Dermis microvascular lymphatic vessel endothelial cell (primary cell): ENCODE results near the gene PDIA3. TPM values are rescaled to one million over a fixed set of nuclear protein-coding genes. Genes with fewer than 3 reads are reported as not detected.
"Not testable (repeated sequence)": the region's sequence is repeated elsewhere in the genome, so short reads cannot be mapped to it uniquely, and the experiment has no call there.

Source experiments
- DNase-seq, 2 donors: peaks; one replicate each; pipeline versions ENCODE4 v3.0.0 to v3.0.0-alpha.2; 2010; ENCODE audit warnings: low read depth in 2 of 2
- total RNA-seq: library from RNA; depleted of rRNA; stranded (reverse); fragments of >200 nt; gene quantifications from 2 replicates; pipeline ENCODE4 v1.2.1, GENCODE V29; 2014

PDIA3 gene
- total RNA-seq: 114 and 146 TPM in 2 replicates

DNA sequence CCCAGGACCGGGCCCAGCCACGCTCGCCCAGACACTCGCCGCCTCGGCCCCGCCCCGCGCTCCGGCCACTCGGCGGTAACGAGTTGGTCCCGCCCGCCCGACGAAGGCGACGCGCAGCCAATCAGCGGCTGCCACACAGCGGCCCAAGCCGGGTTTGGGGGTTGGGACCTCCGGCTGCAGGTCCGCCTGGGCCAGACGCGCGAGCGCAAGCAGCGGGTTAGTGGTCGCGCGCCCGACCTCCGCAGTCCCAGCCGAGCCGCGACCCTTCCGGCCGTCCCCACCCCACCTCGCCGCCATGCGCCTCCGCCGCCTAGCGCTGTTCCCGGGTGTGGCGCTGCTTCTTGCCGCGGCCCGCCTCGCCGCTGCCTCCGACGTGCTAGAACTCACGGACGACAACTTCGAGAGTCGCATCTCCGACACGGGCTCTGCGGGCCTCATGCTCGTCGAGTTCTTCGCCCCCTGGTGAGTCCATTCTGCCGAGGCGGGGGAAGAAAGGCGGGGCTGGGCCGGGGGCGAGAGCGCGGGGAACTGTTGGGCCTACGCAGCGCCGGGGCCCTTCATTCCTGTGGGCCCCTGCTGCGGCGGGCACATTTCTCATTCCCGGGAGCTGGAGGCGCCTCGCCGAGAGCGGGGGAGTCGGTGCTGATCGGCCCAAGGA lies at the start of gene PDIA3:
TSS of gene PDIA3 (plus strand) at position 194 of the 658 bp plus-strand sequence. CDS start at position 296, 102 bp downstream.
- peak; percentile 78 to 96 for DNase-seq

DNA sequence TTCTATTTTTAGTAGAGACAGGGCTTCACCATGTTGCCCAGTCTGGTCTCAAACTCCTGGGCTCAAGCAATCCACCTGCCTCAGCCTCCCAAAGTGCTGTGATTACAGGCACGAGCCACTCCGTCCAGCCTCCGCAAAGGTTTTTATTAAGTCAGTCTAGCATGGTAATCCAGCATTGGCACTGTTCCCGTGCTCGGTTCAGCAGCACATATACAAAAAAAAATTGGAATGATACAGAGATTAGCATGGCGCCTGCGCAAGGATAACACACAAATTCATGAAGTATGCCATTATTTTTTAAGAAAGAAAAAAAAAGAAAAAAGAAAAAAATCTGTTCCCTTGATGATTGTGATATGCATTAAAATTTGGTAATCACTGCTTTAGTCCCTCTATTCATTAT lies 44.1 kb upstream of the PDIA3 start:
- DNase-seq: no peak

GRCh38 chr15:43702701-43703424 lies 43.4 kb upstream of the PDIA3 start:
- no peak for DNase-seq

DNA sequence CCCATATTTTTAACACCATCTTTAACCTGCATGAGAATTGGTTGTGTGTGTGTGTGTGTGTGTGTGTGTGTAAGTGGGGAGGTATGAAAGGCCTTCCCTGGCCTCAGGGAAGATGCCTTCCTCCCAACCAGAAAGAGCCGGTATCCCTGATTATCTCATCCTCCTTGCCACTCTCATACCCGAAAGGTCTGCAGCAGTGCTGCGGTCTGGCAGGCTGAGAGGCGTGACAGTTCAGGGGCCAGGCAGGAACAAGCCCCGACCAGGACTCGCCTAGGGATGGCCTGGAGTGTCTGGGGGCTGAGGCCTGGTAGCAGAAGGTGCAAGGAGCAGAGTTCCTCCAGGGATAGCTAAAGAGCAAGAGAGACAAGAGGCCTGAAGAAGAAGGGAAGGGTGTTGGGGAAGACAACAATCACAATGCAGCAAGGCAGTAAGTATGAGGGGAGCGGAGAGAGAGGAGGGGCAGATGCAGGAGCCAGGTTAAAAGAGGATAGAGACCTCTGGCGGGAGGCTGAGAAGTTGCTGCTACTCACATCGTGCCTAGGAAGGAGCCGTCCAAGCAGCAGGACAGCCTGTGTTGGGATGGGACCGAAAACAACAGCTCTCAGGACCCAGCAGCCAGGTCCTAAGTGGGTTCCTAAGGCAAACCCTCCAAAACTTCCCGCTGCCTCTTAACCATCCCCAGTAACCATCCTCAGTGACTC lies 35.7 kb upstream of the PDIA3 start:
- DNase-seq: not testable (repeated sequence)

DNA sequence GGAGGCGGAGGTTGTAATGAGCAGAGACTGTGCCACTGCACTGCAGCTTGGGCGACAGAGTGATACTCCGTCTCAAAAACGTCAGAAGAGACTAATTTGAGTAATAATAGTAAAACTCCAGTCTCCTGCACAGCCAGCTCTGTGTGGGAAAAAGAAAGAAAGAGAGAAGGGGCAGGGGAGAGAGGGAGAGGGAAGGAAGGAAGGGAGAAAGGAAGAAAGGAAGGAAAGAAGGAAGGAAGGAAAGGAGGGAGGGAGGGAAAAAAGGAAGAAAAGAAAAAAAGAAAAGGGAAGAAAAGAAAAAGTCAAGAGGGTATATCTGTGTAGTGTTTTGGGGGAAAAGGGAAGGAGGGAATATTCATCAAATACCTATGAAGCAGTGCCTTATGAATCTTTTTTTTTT lies 23.1 kb upstream of the PDIA3 start:
- DNase-seq: no peak

- not testable (repeated sequence) for DNase-seq
These were observed 19.9 kb upstream of the PDIA3 start for GRCh38 chr15:43726306-43726705.

- DNase-seq: not testable (repeated sequence)
These were observed 18.0 kb upstream of the PDIA3 start for GRCh38 chr15:43728053-43728725.

- DNase-seq: no peak
These were observed 10.8 kb upstream of the PDIA3 start for GRCh38 chr15:43735416-43735815.

GRCh38 chr15:43746903-43747309 lies 668 bp downstream of the PDIA3 start:
- peak in 1 of 2 donors; percentile 60 for DNase-seq

DNA sequence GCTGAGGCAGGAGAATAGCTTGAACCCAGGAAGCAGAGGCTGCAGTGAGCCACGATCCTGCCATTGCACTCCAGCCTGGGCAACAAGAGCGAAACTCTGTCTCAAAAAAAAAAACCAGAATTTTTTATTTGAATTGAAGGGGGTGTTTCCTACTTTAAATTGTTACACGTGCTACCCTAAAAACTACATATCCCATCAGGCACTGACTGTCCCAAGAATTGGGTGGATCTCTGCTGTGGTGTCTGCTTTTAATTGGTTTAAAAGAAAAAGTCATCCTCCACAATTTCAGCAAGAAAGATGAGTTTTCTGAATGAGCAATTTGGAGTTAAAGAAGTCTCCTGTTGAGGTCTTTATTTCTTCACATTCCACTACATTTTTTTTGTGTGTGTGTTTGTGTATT lies 2.1 kb downstream of the PDIA3 start:
- peak in 1 of 2 donors; percentile 15 for DNase-seq

DNA sequence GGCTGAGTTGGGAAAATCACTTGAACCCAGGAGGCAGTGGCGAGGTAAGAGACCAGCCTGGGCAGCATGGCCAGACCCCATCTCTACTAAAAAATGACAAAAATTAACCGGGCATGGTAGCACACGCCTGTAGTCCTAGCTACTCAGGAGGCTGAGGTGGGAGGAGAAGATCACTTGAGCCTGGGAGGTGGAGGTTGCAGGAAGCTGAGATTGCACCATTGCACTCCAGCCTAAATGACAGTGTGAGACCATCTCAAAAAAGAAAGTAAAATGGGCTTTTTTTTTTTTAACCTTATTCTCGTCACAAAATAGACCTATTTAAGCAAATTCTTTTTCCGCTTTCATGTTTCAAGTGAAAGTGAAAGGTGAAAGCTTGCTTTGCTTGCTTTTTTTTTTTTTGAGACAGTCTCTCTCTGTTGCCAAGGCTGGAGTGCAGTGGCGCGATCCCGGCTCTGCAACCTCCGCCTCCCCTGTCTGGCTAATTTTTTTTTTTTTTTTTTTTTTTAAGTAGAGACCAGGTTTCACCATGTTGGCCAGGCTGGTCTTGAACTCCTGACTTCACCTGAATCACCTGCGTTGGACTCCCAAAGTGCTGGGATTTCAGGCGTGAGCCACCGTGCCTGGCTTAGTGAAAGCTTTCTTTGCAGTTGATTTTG lies 3.6 kb downstream of the PDIA3 start:
- DNase-seq: peak in 1 of 2 donors; percentile 29

DNA sequence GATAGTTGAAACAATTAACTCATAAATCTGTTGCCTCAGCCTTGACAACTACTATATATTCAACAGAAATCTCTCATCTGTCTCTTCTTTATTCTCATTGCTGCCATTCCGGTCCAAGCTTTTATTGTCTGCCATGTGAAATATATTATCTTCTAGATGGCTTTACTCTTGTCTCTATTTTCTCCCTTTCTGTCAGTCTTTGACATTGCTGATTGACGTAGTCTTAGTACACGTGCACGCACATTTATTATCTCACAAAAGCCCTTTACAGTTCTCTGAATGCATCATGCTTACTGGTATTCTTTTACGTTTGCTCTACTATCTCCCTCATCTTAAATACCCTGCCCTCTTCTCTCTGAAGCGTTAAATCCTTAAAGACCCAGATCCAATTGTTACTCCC lies 5.6 kb downstream of the PDIA3 start:
- no peak for DNase-seq

DNA sequence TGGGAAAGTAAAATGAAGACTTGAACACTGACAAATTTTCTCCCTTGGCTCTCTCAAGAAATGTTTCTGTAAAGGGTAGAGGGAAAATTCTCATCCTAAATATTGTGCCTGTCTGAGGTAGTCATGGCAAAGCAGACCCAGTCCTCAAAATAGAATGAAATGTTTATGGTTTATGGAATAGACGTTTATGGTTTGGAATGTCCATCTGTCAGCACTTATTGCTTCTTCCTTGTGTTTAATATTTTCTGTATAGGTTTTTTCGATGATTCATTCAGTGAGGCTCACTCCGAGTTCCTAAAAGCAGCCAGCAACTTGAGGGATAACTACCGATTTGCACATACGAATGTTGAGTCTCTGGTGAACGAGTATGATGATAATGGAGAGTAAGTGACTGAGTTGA lies 16.6 kb downstream of the PDIA3 start:
- no peak for DNase-seq

- no peak for DNase-seq
These were observed 17.7 kb downstream of the PDIA3 start for GRCh38 chr15:43763819-43764446.

DNA sequence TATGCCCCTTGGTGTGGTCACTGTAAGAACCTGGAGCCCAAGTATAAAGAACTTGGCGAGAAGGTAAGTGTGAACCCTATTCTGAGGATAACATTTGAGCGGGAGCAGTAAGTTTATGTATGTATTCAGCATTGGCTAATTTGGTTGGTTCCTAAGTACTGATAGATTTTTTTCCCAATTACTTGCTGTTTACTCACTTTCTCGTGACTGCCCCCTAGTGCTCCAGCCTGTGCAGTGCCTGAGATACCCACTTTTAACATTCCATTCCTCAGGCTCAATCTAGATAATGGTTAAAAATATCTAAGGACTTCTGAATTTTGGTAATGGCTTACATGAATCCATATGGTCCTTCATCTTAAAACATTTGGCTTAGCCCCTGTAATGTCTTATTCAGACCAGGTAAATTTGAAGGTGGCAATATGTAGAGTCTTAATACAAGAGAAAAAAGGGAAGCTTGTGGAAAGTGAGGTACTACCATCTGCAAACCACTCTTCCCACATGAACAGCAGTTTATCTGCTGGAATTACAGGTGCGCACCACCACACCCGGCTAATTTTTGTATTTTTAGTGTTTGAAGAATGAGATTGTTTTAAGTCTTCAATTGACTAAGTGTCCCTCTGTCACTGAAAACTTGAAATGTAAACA lies 23.5 kb downstream of the PDIA3 start:
- peak in 1 of 2 donors; percentile 63 for DNase-seq

GRCh38 chr15:43771816-43772215 lies 25.6 kb downstream of the PDIA3 start:
- DNase-seq: no peak

GRCh38 chr15:43772624-43773023 lies 26.4 kb downstream of the PDIA3 start:
- DNase-seq: no peak

DNA sequence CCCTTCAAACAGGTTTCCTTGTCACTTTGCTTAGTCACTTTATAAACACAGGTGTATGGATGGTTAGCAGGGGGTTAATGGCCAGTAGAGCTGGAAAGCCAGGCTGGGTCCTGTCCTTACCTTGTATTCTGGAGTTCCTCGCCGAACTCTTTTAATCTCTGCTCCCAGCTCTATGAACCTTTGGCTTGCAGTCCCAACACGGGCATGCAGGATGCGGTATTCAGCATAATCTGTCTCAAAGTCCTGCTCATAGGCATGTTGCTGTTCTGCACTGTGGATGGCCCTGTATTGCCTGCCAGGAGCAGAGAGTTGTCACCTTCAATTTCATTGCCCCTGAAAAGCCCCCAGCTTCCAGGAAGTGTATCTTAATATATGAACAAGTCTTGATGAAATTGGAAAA lies 27.8 kb downstream of the PDIA3 start:
- DNase-seq: no peak

DNA sequence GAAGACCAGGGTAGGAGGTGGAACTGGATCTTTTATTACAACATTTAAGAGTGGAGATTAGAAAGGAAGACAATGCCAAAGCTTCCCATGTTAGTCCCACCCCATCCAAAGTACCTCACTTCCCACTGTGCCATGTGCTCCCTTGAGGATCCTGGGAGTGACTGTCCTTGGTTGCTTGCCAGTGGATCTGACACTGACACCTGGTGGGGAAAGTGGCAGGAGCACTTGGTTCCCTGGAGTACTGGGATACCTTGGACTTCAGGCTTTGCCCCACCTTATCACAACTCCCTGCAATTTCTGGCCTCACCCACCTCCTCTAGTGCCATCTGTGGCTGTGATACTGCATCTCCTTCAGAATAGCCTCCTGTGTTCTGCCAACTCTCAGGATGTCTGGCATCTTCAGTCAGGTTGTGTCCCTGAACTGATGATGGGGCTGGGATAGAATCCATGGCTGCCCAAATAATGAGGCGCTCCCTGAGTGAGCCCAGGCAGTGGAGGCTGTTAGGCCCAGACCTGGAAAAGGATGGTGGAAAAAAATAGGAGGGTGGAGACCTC lies 29.2 kb downstream of the PDIA3 start:
- DNase-seq: peak in 1 of 2 donors; percentile 65

GRCh38 chr15:43776101-43776717 lies 30.0 kb downstream of the PDIA3 start:
- DNase-seq: peak in 1 of 2 donors; percentile 17
